Activated CD4-positive, CD25-positive, alpha-beta regulatory T cell treated with anti-CD3 and anti-CD28 coated beads, Interleukin-2, amount 50 U/mL, for 16 hours (primary cell): ENCODE data around the gene SLC23A2.
"Not testable (repeated sequence)": the region's sequence is repeated elsewhere in the genome, so short reads cannot be mapped to it uniquely, and the experiment has no call there.

Experiments used
- DNase-seq: peaks from one replicate; pipeline ENCODE4 v3.0.0-alpha.2; 2020; ENCODE audit warnings: low read depth, low spot score

Gene SLC23A2

GRCh38 chr20:4902788-4903187 is 98.5 kb downstream of the SLC23A2 start:
- no peak for DNase-seq

- DNase-seq, result no peak
Measured at GRCh38 chr20:4901031-4901818, 100.1 kb downstream of the SLC23A2 start.

DNA sequence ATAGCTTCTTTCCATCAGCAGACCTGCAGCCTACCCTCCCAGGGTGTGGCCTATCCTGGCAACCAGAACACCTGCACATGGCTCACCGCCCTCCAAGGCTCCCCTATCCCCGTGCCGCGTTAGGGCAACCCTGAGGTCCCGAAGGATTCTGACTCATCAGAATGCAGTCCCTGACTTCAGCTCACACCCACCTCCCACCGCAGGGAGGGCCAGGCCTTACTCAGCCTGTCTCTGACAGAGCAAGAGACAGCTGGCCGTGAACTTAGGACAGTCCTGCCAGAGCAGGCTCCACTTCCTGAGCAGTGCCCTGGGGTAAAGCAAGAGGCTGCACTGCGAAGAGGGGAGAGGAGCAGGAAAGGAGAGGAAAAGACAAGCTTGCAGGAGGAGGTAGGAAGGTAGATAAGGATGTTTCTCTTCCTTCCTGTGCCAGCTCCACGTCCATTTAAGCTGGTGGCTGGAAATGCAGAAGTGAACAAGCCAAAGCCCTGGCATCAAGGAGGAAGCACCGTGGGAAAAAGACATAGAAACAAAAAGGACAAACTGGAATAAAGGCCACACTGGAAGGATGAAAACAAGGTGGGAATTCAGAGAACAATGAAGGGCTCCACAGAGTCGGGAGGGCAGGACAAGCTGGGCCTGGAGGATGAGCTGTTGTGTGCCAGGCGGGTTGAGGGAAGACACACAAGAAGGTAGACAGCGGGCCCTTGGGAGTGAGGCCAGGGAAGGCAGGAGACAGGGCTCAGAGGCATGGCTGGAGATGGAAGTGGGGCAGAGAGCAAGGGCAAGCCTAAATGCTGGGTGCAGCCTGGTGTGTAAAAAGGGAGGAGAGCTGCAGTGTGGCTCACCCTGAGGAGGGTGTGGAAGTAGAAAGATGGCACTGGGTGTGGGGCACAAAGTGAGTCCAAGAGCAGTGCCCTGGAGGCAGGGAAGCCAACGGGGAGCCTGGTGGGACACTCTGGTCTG is 102.7 kb downstream of the SLC23A2 start:
- DNase-seq, result no peak

GRCh38 chr20:4897600-4897999 is 103.7 kb downstream of the SLC23A2 start:
- DNase-seq, result no peak

GRCh38 chr20:4896971-4897497 is 104.3 kb downstream of the SLC23A2 start:
- DNase-seq, result no peak

DNA sequence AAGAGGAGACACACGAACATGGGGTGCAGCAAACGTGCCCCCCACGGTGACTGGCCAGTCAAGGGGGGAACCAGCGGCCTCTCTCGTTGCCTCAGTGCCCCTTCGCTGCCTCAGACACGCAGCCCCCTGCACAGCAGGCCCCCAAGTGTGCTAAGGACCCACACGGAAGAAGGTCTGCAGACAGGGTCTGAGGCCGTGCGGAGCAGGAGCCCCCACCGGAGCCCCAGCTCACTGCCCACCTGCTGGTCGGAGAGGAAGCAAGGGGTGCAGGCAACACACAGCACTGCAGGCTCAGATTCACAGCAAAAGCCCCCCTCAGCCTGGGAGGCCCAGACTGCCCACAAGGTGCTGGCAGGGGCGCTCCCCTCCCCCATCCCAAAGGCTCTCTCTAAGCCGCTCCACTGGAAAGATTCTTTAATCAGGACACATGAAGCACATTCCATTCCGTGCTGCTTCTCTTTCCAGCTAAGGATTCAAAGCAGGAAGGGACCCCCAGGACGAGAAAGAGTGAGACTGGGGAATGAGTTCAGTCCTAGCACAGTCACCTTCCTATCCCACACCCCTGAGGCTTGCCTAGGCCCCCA is 105.1 kb downstream of the SLC23A2 start:
- DNase-seq, result no peak

DNA sequence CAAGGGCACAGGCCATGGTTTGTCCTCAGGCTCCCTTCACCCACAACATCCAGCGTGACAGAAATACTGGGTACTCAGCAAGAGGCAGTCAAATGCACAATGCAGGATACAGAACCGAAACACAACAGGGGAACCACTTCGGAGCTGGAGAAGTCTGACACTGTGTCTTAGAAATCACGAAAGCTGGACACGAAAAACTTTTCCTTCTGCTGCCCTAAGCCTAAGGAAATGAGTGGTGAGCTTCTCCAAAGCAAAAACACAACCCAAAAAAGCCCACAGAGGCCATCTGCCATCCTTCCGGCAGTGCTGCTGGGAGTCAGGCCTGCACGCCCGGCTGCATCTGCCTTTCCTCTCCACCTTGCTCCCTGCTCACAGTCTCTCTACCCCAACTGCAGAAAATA is 106.3 kb downstream of the SLC23A2 start:
- DNase-seq, result no peak

GRCh38 chr20:4894409-4894808 is 106.9 kb downstream of the SLC23A2 start:
- no peak for DNase-seq

GRCh38 chr20:4893709-4894108 is 107.6 kb downstream of the SLC23A2 start:
- no peak for DNase-seq

GRCh38 chr20:4891997-4892396 is 109.3 kb downstream of the SLC23A2 start:
- DNase-seq, result no peak

GRCh38 chr20:4891190-4891763 is 110.0 kb downstream of the SLC23A2 start:
- DNase-seq, result no peak

DNA sequence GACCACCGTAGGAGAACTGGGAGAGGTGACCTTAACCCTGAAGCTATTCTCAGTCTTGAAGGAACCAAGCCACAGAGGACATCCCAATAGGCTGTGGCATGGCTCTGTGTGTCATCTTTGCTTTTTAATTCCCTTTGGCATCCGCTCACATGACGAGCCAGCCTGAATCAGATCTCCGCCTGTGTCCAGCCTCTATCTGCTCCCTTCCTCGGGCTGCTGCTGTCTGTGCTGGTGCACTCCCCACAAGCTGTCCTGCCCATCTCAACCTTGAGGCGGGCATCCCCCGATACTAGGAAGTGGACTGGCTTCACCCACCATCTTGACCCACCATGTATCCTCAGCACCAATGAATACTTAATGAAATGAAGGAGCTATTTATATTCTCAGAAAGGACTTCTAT is 111.9 kb downstream of the SLC23A2 start:
- no peak for DNase-seq

DNA sequence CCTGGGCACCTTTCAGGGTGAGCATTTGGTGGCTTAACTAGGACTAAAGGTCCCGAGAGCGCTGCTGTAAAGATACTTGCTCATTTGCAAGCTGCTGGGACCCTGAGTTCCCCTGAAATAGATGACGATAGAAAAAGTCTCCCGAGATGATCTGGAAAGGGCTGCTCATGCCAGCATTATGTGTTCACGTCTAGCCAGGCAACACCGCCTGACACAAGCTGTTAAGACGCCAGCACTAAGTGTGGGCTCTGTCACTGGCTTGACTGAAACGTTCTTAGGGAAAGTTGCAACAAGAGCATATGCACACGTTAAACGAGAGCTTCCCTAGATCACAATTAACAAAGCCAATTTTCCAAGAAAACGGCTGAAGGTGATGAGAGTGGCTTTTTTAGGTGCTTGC is 113.7 kb downstream of the SLC23A2 start:
- no peak for DNase-seq

- no peak for DNase-seq
Measured at GRCh38 chr20:4886771-4887527, 114.4 kb downstream of the SLC23A2 start.

DNA sequence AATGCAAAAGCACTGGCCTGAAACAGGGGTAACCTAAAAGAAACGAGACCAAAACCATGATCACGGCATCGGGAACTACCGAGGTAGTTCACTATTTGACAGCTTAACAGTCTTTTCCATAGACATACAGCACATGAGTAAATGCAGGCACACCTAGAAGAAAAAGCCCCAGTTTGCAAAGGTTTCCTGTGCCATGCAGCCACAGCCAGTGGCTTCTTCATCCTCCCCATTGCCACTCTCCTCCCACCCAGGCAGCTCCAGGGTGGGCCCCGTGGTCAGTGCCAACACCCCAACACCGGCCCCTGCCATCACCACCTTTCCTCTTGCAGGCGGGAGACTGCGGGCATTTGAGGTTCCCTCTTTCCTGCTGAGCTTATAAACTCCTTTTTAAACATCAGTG is 115.4 kb downstream of the SLC23A2 start:
- DNase-seq, result no peak

- DNase-seq, result no peak
Measured at GRCh38 chr20:4883546-4883945, 117.8 kb downstream of the SLC23A2 start.

GRCh38 chr20:4883051-4883450 is 118.3 kb downstream of the SLC23A2 start:
- DNase-seq, result no peak

- no peak for DNase-seq
Measured at GRCh38 chr20:4881006-4881730, 120.1 kb downstream of the SLC23A2 start.

DNA sequence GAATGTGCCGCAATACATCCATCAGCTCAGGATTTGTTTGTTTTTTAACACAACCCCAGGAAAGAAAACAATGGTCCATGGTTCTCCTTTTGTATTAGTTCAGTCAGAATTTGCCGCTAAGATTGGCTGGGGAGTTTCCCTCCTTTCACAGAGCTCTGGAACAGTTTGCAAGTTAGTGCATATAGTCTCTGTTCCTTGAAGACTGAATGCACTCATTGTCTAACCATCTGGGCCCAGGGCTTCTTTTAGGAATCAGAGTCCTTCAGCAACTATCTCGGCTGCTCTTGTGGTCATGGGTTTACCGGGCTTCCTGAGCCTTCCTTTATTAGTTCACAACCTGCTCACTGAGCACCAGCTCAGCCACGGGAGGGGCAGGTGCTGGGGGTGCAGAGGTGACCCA is 121.3 kb downstream of the SLC23A2 start:
- no peak for DNase-seq

DNA sequence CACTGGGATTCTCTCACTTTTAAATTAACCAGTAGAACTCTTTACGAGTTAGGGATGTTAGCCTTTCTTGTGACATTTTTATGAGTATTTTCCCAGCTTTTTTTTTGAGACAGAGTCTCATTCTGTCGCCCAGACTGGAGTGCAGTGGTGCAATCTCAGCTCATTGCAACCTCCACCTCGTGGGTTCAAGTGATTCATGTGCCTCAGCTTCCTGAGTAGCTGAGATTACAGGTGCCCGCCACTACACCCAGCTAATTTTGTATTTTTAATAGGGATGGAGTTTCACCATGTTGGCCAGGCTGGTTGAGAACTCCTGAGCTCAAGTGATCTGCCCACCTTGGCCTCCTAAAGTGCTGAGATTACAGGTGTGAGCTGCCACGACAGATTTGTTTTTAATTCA is 123.2 kb downstream of the SLC23A2 start:
- DNase-seq, result not testable (repeated sequence)
